Measurements from ENCODE around the gene OPCML.

Gene OPCML

GRCh38 chr11:133497477-133498140 lies 34.7 kb downstream of the OPCML start:
- DNase-seq (ENCODE audit: low spot score) = no peak
- in situ Hi-C loops (cut with MboI; ENCODE audit: low sequenced_read_pairs, unreplicated experiment) = no loop called here
- no peak for TF ChIP-seq CTCF (IDR thresholded peaks at IDR 0.05; ENCODE audit: borderline replicate concordance, control extremely low read depth, extremely low read depth, insufficient read depth, missing control alignments)

GRCh38 chr11:133492895-133493294 lies 39.4 kb downstream of the OPCML start:
- in situ Hi-C loops (cut with MboI; ENCODE audit: low sequenced_read_pairs, unreplicated experiment) = no loop called here
- TF ChIP-seq CTCF (IDR thresholded peaks at IDR 0.05; ENCODE audit: borderline replicate concordance, control extremely low read depth, extremely low read depth, insufficient read depth, missing control alignments) = no peak
- DNase-seq (ENCODE audit: low spot score) = no peak

- no peak for DNase-seq (ENCODE audit: low spot score)
- in situ Hi-C loops (cut with MboI; ENCODE audit: low sequenced_read_pairs, unreplicated experiment) = no loop called here
- TF ChIP-seq CTCF (IDR thresholded peaks at IDR 0.05; ENCODE audit: borderline replicate concordance, control extremely low read depth, extremely low read depth, insufficient read depth, missing control alignments) = no peak
Observed at GRCh38 chr11:133491680-133492383, 40.5 kb downstream of the OPCML start.

- DNase-seq (ENCODE audit: low spot score) = no peak
- in situ Hi-C loops (cut with MboI; ENCODE audit: low sequenced_read_pairs, unreplicated experiment) = no loop called here
- no peak for TF ChIP-seq CTCF (IDR thresholded peaks at IDR 0.05; ENCODE audit: borderline replicate concordance, control extremely low read depth, extremely low read depth, insufficient read depth, missing control alignments)
Observed at GRCh38 chr11:133480722-133481121, 51.6 kb downstream of the OPCML start.

- in situ Hi-C loops (cut with MboI; ENCODE audit: low sequenced_read_pairs, unreplicated experiment) = no loop called here
- no peak for DNase-seq (ENCODE audit: low spot score)
- TF ChIP-seq CTCF (IDR thresholded peaks at IDR 0.05; ENCODE audit: borderline replicate concordance, control extremely low read depth, extremely low read depth, insufficient read depth, missing control alignments) = no peak
Observed at GRCh38 chr11:133479209-133479608, 53.1 kb downstream of the OPCML start.

- TF ChIP-seq CTCF (IDR thresholded peaks at IDR 0.05; ENCODE audit: borderline replicate concordance, control extremely low read depth, extremely low read depth, insufficient read depth, missing control alignments) = no peak
- no peak for DNase-seq (ENCODE audit: low spot score)
- in situ Hi-C loops (cut with MboI; ENCODE audit: low sequenced_read_pairs, unreplicated experiment) = no loop called here
Observed at GRCh38 chr11:133477251-133477625, 55.1 kb downstream of the OPCML start.
